HUES6 (cell line): Measurements from ENCODE around the gene CDC73.
A peak's percentile ranks its signal among the peaks of the same experiment; 100 is the strongest.

Experiments used
- H3K27ac ChIP-seq: 2 replicates; pipeline ENCODE4 v1.7.0; 2013; ENCODE audit warnings: low read depth, mild to moderate bottlenecking, low read length, inconsistent platforms
- H3K27me3 ChIP-seq: 2 replicates; pipeline ENCODE4 v1.6.1; 2013; ENCODE audit warnings: low read length; ENCODE audit not compliant: control insufficient read depth, insufficient read depth
- H3K36me3 ChIP-seq: 2 replicates; pipeline ENCODE4 v1.6.1; 2013; ENCODE audit warnings: low read length; ENCODE audit not compliant: control insufficient read depth, insufficient read depth
- H3K4me1 ChIP-seq: 2 replicates; pipeline ENCODE4 v1.6.1; 2013; ENCODE audit warnings: low read length; ENCODE audit not compliant: control insufficient read depth, insufficient read depth
- H3K4me3 ChIP-seq: 2 replicates; pipeline ENCODE4 v1.5.1; 2013; ENCODE audit warnings: low read depth, low read length
- H3K9ac ChIP-seq: one replicate; pipeline ENCODE4 v1.6.1; 2013; ENCODE audit warnings: mild to moderate bottlenecking, low read length
- H3K9me3 ChIP-seq: 2 replicates; pipeline ENCODE4 v1.6.1; 2013; ENCODE audit warnings: low read depth, low read length; ENCODE audit not compliant: control insufficient read depth, insufficient read depth

Gene CDC73

DNA sequence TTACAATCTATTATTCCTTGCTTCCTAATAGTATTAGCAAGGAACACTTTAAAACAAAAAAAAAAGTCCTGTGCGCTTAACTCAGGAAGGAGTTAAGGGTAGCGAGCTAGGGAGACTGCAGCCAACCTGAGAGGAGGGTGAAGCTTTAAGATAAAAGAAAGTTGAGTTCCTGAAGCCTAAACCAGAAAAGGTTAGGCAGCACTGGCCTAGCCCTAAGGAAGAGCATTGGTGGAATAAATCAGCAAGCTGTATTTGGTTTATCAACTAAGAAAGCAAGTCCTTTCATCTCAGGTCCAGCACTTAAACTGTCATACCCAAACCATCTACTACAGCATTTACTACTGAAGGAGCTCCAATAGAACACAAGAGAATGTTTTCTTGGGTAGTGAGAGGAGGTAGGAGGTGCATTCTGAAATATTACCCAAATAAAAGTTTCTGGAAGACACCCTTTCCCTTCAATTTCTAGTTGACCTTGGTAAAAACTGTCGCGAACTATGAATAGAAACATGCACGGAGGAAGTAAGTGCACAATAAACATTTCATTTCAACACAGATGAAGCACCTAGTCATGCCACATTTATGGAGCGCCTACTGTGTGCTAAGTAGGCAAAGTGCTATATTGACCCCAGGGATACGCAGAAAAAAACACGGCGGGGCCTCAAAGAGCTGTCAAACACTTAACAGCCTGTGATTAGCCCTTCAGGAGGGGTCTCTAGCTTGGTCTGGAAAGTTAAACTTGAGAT is 17.9 kb upstream of the CDC73 start:
- Histone ChIP-seq H3K4me3 (peak overlapping the region; percentile 75), H3K9ac (peak overlapping the region; percentile 55), H3K4me1 (peaks cover 6% of the 10 kb centered on the region; the same call in 1 of the 2 replicates), H3K27me3 (peaks cover 14% of the 10 kb centered on the region), H3K27ac (no peak overlapping the region), H3K9me3 (no peaks in the 10 kb centered on the region), H3K36me3 (peaks cover 4% of the 10 kb centered on the region; the same call in 1 of the 2 replicates)

DNA sequence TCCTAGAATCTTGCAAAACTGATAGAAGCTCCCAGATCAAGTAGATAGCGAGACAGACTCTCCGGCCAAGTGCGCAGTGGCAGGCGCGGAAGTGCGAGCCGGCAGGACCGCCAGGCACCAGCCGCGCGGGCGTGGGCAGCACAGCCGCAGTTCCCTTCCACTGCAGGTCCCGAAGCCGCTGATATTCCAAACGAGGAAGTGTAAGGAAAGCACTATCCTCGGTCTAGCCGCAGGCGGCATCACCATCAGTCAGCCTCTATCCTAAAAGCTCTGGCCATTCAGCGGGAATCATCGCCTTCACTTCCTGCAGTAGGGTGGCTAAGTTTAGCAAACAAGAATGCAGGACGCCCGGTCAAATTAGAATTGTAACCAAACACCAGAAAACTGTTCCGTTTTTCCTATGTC is 17.3 kb upstream of the CDC73 start:
- Histone ChIP-seq H3K9ac (peak overlapping the region; percentile 55), H3K36me3 (no peaks in the 10 kb centered on the region; the same call in 1 of the 2 replicates), H3K9me3 (no peaks in the 10 kb centered on the region), H3K27ac (no peak overlapping the region; the same call in 1 of the 2 replicates), H3K4me1 (peaks cover 6% of the 10 kb centered on the region; the same call in 1 of the 2 replicates), H3K27me3 (peaks cover 14% of the 10 kb centered on the region), H3K4me3 (peak overlapping the region; percentile 75)

DNA sequence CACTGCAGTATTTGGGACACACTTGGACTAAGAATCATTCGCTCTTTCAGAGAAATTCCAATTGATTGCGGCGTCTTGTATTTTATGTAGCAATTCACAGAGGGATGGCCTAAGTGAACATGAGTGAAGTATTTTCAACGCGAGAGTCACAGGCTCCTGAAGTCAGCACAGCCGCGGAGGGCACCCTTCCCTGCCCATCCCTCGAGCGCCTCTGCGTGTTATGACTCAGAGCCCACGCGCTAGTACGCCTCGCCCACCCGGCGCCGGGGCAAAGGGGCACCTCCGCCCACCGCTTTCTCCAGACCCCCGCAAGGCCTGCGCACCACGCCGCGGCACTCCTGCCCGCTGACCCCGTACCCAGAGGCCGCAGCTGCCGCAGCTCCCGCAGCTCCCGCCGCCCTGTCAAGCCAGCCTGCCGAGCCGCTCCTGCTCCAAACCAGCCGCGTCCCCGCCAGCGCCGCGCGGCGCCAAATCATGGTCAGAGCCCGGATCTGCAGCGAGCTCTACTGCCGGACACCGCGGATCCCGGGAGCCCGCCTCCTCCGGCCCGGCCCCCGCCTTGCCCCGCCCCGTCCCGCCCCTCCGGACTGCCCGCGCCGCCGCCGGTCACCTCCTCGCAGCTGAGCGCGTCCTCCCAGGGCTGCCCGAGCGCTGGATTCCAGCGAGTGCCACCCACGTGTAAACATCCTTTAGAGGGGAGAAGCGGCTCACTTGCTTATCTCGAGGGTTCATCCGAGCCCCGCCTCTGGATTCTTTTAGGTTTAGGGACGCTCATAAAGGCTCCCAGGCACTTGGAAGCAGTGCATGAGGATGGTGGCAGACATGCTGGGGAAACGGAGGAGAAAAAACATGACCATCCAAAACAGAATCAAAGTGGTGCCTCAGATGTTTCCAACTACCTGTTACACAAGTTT is 16.7 kb upstream of the CDC73 start, which contains the start of gene GLRX2:
Gene GLRX2, minus strand, starts transcription at position 508 of the 914 bp plus-strand sequence. Its CDS starts 32 bp downstream, at position 476.
- H3K27ac ChIP-seq = no peak within 1 kb of the TSS; the same call in 1 of the 2 replicates
- no peaks in the 10 kb centered on the region for H3K36me3 ChIP-seq
- H3K4me3 ChIP-seq = peak within 1 kb of the TSS; percentile 75
- peaks cover 6% of the 10 kb centered on the region; the same call in 1 of the 2 replicates for H3K4me1 ChIP-seq
- peak within 1 kb of the TSS; percentile 64 for H3K9ac ChIP-seq
- peaks cover 14% of the 10 kb centered on the region for H3K27me3 ChIP-seq
- H3K9me3 ChIP-seq = no peaks in the 10 kb centered on the region

DNA sequence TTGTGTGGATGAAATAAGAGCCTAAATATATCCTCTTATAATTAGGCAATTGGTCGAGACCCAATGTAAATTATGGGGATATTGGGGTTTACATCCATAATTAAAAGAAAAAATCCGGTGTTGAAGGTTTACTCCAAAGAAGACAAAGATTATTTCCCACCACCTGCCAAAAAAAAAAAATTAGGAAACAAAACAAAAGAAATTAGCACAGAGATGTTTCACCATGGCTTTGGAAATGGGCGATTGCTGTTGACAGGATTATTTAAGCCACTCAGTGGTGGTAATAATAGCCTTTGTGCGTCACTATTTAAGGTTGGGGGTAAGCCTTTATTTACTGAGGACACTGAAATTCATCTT is 16.0 kb upstream of the CDC73 start:
- peak overlapping the region; percentile 64 for H3K9ac ChIP-seq
- H3K4me3 ChIP-seq = peak overlapping the region; percentile 75
- no peak overlapping the region for H3K27ac ChIP-seq
- H3K27me3 ChIP-seq = peaks cover 14% of the 10 kb centered on the region
- peaks cover 6% of the 10 kb centered on the region; the same call in 1 of the 2 replicates for H3K4me1 ChIP-seq
- no peaks in the 10 kb centered on the region for H3K9me3 ChIP-seq
- H3K36me3 ChIP-seq = no peaks in the 10 kb centered on the region

DNA sequence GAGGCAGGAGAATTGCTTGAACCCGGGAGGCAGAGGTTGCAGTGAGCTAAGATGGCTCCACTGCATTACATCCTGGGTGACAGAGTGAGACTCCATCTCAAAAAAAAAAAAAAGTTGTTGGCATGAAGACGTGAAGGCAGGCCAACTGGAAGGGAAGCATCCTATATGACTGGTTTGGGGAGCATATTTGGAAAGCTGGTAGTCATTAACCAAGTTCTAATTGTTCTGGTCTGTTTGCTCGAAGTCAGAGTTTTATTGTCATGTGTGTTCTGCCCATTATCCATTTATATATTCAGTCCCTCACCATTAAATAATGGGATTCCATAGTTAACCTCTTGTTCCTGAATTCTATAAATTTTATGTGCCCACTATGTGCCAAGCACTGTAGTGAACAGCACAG is 13.4 kb upstream of the CDC73 start:
- H3K36me3 ChIP-seq = no peaks in the 10 kb centered on the region
- H3K9me3 ChIP-seq = no peaks in the 10 kb centered on the region
- H3K4me1 ChIP-seq = peaks cover 25% of the 10 kb centered on the region
- no peak overlapping the region for H3K9ac ChIP-seq
- H3K27me3 ChIP-seq = peaks cover 9% of the 10 kb centered on the region
- no peak overlapping the region for H3K27ac ChIP-seq
- H3K4me3 ChIP-seq = no peak overlapping the region

DNA sequence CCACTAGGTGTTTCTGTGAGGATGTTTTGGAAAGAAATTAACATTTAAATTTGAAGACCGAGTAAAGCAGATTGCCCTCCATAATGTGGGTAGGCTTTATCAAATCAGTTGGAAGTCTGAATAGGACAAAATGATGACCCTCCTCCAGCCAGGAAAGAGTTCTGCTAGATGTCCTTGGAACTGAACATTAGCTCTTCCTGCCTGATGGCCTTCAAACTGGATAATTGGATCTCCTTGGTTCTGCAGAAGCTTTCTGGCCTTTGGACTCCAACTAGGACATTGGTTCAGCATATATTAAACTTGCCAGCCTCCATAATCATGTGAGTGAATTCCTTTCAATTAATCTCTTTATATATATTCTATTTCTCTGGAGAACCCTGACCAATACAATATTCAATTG is 12.2 kb upstream of the CDC73 start:
- H3K9ac ChIP-seq = no peak overlapping the region
- H3K36me3 ChIP-seq = no peaks in the 10 kb centered on the region
- H3K27me3 ChIP-seq = no peaks in the 10 kb centered on the region
- no peak overlapping the region for H3K27ac ChIP-seq
- peaks cover 28% of the 10 kb centered on the region for H3K4me1 ChIP-seq
- no peaks in the 10 kb centered on the region for H3K9me3 ChIP-seq
- no peak overlapping the region for H3K4me3 ChIP-seq

DNA sequence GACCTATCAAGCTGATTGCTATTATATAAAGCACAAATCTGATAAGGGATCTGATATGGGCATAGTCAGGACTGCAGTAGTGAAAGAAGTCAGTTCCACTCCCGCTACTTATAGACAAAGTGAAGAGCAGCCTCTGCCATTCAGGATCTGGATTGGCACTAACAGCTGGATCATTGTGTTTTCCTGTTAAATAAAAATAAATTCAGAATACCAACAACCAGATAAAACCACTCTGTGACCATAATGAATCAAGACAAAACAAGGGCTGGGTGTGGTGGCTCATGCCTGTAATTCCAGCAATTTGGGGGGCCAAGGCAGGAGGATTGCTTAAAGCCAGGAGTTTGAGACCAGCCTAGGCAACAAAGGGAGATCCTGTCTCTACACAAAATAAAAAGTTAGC is 11.6 kb upstream of the CDC73 start:
- Histone ChIP-seq H3K9ac (no peak overlapping the region), H3K4me3 (no peak overlapping the region), H3K27ac (no peak overlapping the region), H3K4me1 (peaks cover 32% of the 10 kb centered on the region), H3K27me3 (no peaks in the 10 kb centered on the region), H3K36me3 (no peaks in the 10 kb centered on the region), H3K9me3 (no peaks in the 10 kb centered on the region)

DNA sequence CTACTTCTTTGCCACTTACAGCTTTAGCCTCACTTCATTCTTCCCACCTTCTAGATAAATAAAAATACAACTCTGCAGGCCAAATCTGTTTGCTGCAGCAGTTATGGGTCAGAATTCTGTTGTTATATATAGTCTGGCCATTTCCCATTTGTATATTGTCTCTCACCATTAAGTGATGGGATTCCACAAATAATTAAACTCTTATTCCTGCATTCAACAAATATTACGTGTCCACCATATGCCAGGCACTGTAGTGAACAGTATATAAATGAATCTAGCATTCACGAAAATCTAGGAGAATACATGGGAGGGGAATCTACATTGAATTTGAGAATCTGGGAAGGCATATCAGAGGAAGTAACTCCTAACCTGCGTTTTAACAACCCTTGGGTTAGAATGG is 11.0 kb upstream of the CDC73 start:
- Histone ChIP-seq H3K27me3 (no peaks in the 10 kb centered on the region), H3K9me3 (no peaks in the 10 kb centered on the region), H3K36me3 (no peaks in the 10 kb centered on the region), H3K4me1 (peaks cover 37% of the 10 kb centered on the region), H3K4me3 (no peak overlapping the region), H3K27ac (no peak overlapping the region), H3K9ac (no peak overlapping the region)

DNA sequence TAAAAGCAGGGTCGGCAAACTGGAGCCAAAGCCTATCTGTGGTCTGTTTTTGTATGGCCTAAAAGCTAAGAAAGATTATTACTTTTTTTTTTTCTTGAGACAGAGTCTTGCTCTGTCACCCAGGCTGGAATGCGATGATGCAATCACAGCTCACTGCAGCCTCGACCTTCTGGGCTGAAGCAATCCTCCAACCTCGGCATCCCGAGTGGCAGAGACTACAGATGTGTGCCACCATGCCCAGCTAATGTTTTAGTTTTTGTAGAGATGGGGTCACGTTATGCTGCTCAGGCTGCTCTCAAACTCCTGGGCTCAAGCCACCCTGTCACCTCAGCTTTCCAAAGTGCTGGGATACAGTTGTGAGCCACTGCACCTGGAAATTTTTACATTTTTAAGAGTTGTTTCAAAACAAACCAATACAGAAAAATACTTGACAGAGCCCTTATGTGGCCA is 10.2 kb upstream of the CDC73 start:
- no peaks in the 10 kb centered on the region for H3K9me3 ChIP-seq
- no peak overlapping the region for H3K9ac ChIP-seq
- no peak overlapping the region for H3K4me3 ChIP-seq
- no peaks in the 10 kb centered on the region for H3K36me3 ChIP-seq
- H3K27me3 ChIP-seq = no peaks in the 10 kb centered on the region
- H3K4me1 ChIP-seq = peaks cover 38% of the 10 kb centered on the region
- peak overlapping the region; percentile 52; the same call in 1 of the 2 replicates for H3K27ac ChIP-seq

DNA sequence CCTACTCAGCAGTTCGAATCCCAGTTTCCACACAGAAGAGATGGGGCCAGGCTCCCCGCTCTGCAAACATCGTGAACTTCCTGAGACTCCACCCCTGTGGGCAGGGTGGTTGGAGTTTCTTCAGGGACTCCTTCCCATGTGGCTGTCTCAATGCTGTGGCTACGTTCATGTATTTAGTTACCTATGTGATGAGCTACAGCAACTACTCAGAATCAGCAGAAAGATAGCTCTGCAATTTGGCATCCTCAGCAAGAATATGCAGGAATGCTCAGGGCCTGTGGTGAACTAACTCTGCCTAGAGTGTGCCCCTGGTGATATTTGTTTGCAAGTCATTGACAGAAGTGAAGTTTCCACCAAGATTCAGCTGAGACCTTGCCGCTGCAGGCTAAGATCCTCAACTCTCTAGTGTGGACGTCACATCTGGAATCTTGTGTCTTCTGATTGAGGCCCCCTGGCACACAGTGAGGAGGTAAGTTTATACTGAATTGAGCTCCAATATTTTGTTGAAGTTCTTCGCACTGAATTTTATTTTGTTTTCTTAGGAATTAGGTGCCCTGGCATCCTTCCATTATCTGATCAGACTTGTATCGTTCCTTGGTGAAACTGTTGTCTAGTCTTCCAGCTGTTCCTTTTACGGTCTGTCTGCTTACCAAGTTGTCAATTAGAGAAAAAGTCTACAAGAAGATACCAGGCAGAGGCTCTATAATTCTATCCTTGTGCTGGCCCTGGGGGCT is 8.4 kb upstream of the CDC73 start:
- no peaks in the 10 kb centered on the region for H3K9me3 ChIP-seq
- no peaks in the 10 kb centered on the region for H3K27me3 ChIP-seq
- peak overlapping the region; percentile 37; the same call in 1 of the 2 replicates for H3K27ac ChIP-seq
- no peaks in the 10 kb centered on the region for H3K36me3 ChIP-seq
- peak overlapping the region; percentile 11 for H3K9ac ChIP-seq
- H3K4me3 ChIP-seq = peak overlapping the region; percentile 12; the same call in 1 of the 2 replicates
- H3K4me1 ChIP-seq = peaks cover 38% of the 10 kb centered on the region
